ENCODE measurements around the gene TMEM200C.

DNA sequence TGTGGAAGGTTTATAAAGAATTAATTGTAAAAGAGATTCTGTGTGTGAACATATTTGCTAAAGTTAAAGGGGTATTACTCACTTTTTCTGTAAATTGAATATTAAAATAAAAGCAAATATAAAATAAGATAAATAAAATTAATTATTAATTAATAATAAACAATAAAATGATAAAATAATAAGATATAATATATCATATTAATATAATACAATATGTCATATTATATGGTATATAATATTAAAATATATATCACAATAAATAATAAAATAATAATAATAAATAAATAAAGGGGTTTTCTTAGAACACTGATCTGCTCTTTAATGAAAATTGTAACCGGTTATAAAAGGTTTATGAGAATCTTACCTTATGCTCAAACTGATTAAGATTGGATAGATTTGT lies 29.8 kb downstream of the TMEM200C start:
- TF ChIP-seq CTCF (IDR thresholded peaks at IDR 0.05) (no peak), POLR2AphosphoS5 (IDR thresholded peaks at IDR 0.05) (no peak), POLR2A (IDR thresholded peaks at IDR 0.05) (no peak), EP300 (IDR thresholded peaks at IDR 0.05) (no peak)

Measured in gastroesophageal sphincter (tissue), 3 donors.